Measurements from ENCODE around the gene CCNB1.
"Not testable (repeated sequence)": the region's sequence is repeated elsewhere in the genome, so short reads cannot be mapped to it uniquely, and the experiment has no call there.

The CCNB1 gene

DNA sequence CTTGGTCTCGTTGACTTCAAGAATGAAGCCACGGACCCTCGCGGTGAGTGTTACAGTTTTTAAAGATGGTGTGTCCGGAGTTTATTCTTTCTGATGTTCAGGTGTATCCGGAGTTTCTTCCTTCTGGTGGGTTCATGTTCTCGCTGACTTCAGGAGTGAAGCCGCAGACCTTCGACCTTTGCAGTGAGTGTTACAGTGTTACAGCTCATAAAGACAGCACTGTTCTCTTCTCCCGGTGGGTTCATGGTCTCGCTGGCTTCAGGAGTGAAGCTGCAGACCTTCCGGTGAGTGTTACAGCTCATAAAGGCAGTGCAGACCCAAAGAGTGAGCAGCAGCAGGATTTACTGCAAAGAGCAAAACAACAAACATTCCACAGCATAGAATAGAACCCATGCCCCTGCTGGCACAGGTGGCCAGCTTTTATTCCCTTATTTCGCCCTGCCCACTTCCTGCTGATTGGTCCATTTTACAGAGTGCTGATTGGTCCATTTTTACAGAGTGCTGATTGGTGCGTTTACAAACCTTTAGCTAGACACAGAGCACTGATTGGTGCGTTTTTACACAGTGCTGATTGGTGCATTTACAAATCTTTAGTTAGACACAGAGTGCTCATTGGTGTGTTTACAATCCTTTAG is 14.8 kb downstream of the CCNB1 start:
- DNase-seq (ENCODE audit: low read depth in 1 of 2, low spot score in 1 of 2): not testable (repeated sequence)

DNA sequence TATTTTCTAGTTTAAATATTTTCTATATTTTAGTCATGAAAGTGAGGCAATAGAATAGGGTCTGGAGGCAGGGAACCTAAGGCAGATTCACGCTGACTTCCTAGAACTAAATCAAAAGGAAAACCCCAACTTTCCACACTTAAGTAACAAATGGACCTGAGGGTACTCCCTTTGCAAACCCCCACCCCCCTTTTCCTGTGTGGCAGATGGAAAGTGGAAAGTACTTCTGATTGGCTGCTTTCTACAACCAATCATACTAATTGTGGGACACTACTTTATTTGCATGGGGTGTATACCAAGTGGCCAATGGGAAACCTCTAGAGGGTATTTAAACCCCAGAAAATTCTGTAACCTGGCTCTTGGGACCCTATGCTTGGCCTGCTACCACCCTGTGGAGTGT is 17.7 kb downstream of the CCNB1 start:
- no peak for DNase-seq (ENCODE audit: low read depth in 1 of 2, low spot score in 1 of 2)

DNA sequence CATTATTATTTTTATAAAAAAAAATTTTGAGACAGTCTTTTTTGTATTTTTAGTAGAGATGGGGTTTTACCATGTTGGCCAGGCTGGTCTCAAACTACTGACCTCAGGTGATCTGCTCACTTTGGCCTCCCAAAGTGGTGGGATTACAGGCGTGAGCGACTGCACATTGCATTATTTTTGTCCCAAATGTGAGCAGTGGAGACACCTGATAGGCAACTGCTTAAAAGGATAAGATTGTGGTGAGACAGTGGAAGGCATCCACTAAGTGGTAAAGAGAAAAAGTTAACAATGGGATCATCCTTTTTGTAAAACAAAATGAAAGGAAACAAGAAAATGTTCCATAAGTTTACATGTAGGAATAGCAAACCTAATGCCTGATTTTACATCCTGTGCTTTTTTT is 20.4 kb downstream of the CCNB1 start:
- DNase-seq (ENCODE audit: low read depth in 1 of 2, low spot score in 1 of 2): no peak

DNA sequence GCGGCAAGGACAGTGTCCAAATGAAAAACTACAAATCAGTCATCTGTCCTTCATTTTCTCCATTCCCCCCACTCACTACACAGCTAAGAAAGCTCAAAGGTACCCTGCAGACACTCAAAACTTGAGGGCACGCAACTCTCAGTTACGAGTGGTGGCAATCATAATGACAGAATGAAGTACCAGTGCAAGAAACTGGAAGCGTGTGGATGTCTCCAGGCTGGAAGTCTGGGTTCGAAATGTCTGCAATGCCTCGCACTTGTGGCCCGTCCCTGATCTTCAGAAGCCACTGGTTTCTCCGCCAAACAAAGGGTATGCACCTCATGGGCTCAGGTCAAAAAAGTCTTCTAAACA is 21.8 kb downstream of the CCNB1 start:
- DNase-seq (ENCODE audit: low read depth in 1 of 2, low spot score in 1 of 2): no peak

DNA sequence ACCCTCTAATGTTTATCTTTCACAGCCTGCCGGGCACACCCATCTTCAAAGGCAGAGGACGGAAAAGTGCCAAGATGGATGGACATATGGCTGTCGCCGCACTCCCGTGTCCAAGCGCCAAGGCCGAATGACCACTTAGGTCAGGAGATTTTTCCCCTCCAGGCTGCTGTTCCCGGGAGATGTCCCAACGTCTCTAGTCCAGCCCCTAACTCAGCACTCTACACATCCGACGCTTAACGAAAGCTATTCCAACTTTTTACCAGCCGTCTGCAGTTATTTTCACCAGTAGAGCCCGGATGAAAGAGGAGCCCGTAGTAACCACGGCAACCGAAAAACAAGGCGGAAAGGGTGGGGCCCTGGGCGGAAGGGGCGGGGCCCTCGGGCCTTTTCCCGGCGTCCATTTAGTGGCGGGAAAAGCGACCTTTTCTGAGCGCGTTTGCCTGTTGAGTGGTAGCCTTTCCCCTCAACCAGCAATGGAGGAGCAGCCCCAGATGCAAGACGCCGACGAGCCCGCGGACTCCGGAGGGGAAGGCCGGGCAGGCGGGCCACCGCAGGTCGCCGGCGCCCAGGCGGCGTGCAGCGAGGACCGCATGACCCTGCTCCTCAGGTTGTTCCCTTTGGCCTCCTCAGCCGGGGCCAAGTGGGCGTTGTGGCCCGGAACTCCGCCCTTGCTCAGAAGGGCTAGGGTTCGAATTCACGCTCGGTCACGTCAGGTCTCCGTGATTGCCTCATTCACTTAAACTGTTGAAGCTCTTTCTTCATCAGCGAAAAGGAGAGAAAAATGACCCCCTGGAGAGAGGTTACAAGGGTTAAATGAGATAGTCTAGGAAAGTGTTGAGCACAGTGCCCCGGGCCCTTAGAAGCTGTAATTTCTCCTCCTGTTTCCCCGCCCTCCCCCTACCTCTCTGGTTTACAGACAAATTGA is 22.5 kb downstream of the CCNB1 start, which contains the start of gene CENPH:
CENPH (plus strand) TSS at position 422 of the 925 bp plus-strand sequence; CDS start at position 474, 52 bp downstream.
- DNase-seq (ENCODE audit: low read depth in 1 of 2, low spot score in 1 of 2): peak; percentile 76 to 83

DNA sequence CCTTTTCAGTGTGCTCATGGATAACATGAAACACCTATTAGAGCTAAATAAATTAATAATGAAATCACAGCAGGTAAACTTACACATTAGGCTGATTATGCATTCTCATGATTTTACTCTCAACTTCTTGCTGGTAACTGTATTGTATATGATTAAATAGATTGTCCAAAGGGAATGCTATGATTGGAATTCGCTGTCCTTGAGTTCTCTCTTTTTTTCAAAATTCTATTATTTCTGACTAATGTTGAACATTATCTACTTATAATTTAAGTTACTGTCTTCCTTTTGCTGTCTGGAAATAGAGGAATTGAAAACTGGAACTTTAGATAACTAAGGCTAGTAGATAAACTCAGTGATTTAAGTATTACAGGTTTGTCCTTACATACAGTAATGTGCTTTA is 35.5 kb downstream of the CCNB1 start:
- no peak for DNase-seq (ENCODE audit: low read depth in 1 of 2, low spot score in 1 of 2)

DNA sequence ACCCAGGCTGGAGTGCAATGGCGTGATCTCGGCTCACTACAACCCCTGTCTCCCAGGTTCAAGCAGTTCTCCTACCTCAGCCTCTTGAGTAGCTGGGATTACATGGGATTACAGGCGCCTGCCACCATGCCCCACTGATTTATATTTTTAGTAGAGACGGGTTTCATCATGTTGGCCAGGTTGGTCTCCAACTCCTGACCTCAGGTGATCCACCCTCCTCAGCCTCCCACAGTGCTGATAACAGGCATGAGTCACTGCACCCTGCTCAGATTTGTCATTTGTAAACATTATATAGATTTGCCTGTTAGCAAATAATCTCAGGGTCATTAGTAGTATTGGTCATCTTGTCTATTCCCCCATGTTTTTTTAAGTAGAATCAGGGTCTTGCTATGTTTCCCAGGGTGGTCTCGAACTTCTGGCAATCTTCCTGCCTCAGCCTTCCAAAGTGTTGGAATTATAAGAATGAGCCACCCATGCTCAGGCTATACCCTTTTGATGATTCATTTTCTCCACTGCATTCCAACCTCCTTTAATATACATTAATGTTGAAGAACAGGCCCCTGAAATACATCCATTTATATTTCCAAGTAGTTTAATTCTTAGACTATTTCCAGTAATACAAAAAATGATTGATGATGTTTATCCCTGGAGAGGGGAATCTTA is 39.7 kb downstream of the CCNB1 start:
- no peak for DNase-seq (ENCODE audit: low read depth in 1 of 2, low spot score in 1 of 2)

DNA sequence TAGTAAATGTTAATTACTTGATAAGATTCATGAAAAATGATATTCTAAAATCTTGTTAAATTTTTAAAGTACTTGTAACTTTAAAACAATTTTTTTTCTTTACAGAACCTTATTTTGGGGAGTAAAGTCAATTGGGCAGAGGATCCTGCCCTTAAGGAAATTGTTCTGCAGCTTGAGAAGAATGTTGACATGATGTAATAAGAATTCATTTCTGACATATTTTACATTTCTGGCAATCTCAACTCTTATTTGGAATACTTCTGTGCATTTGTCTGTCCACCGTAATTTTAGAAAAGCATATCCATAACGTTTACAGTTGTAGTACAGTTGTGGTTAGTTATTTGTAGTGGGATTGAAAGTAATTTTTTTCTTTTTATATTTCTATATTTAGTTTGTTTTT is 42.7 kb downstream of the CCNB1 start:
- DNase-seq (ENCODE audit: low read depth in 1 of 2, low spot score in 1 of 2): no peak

DNA sequence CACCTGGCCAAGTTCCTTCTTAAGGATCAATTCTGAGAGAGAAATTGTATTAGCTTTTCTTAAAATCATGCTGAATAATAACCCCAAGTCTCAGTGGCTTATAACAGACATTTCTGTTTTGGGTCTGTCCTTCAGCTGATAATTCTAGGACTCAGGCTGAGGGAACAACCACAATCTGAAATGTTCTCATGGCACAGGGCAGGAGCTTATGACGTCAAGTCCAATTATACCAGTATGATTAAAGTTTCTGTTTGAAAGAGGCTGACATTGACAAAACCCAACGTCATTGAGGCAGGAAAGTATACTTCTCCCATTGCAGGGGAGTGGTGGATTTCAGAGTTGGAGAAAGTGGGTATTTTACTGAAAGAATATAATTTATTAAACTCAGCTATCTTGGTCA is 44.2 kb downstream of the CCNB1 start:
- no peak for DNase-seq (ENCODE audit: low read depth in 1 of 2, low spot score in 1 of 2)

DNA sequence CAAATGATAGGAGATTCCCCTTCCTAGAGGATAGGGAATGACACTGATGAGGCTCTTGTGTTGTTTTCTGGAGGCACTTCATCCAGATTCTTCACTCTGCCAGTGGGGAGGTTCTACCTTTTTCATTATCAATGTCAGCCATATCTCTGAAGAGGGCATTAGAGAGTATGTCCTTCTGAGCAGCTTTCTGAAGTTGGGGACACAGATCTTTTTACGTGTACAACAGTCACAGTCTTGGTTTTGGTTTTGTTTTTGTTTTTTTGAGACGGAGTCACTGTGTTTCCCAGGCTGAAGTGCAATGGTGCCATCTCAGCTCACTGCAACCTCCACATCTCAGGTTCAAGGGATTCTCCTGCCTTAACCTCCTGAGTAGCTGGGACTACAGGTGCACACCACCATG is 45.1 kb downstream of the CCNB1 start:
- DNase-seq (ENCODE audit: low read depth in 1 of 2, low spot score in 1 of 2): no peak

DNA sequence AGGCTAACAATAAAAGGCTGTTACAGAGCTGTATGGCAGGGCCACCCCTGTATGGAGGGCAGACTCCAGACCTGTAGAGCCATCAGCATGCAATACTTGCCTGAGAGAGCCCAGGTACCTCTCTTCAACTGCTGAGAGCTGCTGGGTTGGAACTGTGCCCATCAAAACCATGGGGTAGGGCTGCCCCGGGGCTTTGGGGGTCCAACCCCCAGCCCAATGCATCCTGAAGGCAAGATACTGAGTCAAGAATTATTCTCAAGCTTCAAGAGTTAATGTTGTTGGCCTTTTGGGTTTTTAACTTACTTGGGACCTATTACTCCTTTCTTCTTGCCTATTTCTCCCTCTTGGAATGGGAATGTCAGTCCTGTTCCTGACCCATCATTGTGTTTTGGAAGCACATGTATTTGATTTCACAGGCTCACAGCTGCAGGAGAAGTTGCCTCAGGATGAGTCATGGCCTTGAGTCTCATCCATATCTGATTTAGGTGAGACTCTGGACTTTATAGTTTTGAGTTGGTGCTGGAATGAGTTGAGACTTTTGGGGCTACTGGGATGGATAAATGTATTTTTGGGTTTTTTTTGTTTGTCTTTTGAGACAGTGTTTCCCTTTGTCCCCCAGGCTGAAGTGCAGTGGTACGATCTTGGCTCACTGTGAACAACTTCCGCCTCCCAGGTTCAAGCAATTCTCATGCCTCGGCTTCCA is 46.7 kb downstream of the CCNB1 start:
- no peak for DNase-seq (ENCODE audit: low read depth in 1 of 2, low spot score in 1 of 2)

DNA sequence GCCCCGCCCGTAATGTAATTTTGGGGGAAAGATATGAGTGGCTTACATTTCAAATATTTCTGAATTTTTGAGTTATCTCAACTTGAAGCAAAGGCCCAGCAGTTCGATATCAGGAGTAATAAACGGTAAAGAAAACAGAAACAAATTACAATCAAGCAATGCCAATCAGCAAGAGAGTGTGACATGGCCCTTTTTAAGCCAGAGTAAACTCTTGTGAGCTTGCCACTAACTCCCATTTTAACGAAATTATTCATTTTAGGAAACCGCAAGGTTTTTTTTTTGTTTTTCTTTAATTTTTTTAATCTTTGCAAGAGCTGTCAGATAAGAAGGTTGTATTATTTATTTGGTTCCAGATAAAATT is 50.2 kb downstream of the CCNB1 start:
- no peak for DNase-seq (ENCODE audit: low read depth in 1 of 2, low spot score in 1 of 2)

DNA sequence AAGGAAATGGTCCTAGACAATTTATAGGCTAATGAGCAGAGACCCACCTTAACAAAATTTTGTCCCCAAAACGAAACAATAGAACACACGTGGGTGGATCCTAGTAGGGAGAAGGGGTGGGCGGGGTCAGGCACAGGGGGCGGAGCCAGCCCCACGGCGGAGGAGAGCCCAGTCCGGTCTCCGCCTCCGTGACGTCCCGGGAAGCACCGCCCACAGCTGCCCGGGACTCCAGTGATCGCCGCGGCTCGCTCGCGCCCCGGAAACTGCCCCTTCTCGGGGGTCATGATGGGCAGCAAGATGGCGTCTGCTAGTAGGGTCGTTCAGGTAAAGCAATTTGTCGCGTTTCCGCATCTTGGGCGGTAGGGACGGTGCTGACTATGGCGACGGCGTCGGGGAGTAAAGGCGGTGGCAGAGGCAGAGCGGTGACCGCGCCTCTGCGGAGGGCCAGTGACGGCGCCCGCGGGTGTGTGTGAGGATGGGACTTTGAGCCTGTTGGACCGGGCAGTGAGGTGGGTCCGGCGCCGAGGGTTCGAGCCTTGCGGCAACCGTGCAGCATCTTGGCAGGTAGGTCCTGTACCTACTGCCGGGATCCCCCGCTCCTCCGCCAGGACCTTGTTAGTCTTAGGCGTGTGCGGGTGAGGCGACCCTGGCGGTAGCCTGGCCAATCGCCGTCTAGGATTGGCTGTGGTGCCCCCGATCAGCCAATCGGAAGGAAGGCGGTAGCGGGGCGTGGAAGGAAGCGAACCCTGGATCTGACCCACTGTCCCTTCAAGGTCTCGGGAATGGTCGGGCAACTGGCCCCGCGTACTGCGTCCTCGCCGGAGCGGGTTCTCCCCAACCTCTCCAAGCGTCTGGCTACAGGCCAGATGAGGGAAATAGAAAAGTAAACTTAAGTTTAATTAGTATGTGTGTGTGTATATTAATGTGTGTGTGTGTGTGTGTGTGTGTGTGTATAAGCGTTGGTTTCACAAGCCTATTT is 50.9 kb downstream of the CCNB1 start:
- DNase-seq (ENCODE audit: low read depth in 1 of 2, low spot score in 1 of 2): peak; percentile 85 to 91

DNA sequence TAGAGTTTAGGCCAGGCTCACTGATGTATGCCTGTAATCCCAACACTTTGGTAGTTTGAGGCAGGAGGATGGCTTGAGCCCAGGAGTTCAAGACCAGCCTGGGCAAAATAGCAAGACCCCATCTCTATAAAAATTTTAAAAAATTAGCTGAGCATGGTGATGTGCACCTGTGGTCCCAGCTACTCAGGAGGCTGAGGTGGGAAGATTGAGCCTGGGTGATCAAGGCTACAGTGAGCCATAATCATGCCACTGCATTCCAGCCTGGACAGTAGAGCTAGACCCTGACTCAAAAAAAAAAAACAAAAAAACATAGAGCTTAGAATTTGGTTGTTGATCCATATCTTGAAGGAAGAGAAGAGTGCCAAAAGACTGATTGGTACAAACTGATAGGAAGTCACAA is 53.0 kb downstream of the CCNB1 start:
- no peak for DNase-seq (ENCODE audit: low read depth in 1 of 2, low spot score in 1 of 2)

DNA sequence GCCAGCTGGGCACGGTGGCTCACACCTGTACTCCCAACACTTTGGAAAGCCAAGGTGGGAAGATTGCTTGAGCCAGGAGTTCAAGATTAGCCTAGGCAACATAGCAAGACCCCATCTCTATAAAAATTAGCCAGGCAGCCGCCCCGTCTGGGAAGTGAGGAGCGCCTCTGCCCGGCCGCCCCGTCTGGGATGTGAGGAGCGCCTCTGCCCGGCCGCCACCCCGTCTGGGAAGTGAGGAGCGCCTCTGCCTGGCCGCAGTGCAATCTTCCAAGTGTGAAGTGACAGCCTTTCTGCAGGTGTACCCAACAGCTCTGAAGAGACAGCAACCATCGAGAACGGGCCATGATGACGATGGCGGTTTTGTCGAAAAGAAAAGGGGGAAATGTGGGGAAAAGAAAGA is 53.4 kb downstream of the CCNB1 start:
- DNase-seq (ENCODE audit: low read depth in 1 of 2, low spot score in 1 of 2): not testable (repeated sequence)

DNA sequence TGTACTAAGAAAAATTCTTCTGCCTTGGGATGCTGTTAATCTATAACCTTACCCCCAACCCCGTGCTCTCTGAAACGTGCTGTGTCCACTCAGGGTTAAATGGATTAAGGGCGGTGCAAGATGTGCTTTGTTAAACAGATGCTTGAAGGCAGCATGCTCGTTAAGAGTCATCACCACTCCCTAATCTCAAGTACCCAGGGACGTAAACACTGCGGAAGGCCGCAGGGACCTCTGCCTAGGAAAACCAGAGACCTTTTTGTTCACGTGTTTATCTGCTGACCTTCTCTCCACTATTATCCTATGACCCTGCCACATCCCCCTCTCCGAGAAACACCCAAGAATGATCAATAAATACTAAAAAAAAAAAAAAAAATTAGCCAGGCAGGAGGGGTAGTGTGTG is 53.9 kb downstream of the CCNB1 start:
- not testable (repeated sequence) for DNase-seq (ENCODE audit: low read depth in 1 of 2, low spot score in 1 of 2)

DNA sequence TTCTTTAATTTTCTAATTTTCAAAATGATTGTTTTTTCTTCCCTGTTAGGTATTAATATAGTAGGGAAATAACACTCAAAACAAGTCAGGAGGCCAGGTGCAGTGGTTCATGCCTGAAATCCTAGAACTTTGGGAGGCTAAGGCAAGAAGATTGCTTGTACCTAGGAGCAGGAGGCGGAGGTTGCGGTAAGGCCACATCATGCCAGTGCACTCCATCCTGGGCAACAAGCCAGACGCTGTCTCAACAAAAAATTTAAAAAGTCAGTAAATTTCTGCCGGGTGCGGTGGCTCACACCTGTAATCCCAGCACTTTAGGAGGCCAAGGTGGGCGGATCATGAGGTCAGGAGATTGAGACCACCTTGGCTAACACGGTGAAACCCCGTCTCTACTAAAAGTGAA is 57.6 kb downstream of the CCNB1 start:
- DNase-seq (ENCODE audit: low read depth in 1 of 2, low spot score in 1 of 2): no peak

DNA sequence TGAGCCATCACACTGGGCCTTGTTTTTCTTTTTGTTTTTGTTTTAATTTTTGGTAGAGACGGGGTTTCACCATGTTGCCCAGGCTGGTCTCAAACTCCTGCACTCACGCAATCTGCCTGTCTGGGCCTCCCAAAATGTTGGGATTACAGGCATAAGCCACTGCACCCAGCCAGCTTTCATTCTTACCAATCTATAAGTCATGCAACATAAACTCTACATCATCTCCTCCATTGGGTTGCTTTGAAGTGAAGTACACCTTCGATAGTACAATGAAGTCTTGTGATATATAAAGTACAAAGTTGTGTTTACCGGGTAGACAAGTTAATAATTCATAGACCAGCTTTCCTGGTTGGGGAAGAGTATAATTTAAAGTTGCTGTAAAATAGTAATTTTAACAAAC is 58.9 kb downstream of the CCNB1 start:
- DNase-seq (ENCODE audit: low read depth in 1 of 2, low spot score in 1 of 2): no peak
